GM12878 (cell line): ENCODE results near the gene TMEM52B. TPM values are rescaled to one million over a fixed set of nuclear protein-coding genes. Genes with fewer than 3 reads are reported as not detected.

Experiments used
- ASH2L ChIP-seq: fragments of 300-600, 200-600 bp; sonication (generic); IDR thresholded peaks from 2 replicates; pipeline ENCODE4 v1.6.1; 2017; ENCODE audit warnings: low read depth, mild to moderate bottlenecking, borderline replicate concordance
- CEBPB ChIP-seq, 2 experiments: fragments of 150-350 bp in 1 of 2; IDR thresholded peaks; 2 replicates each; pipeline ENCODE4 v1.6.1; 2012 to 2014; ENCODE audit warnings: low read depth in 2 of 2, low read length in 2 of 2, borderline replicate concordance in 1 of 2, inconsistent platforms in 1 of 2
- CHD2 ChIP-seq: IDR thresholded peaks from 2 replicates; pipeline ENCODE4 v1.6.1; 2011; ENCODE audit warnings: low read depth, low read length, improper control_type of control experiment, borderline replicate concordance
- CHD4 ChIP-seq: fragments of 200-600 bp; sonication (generic); IDR thresholded peaks from 2 replicates; pipeline ENCODE4 v1.6.1; 2016; ENCODE audit warnings: mild to moderate bottlenecking
- EGR1 ChIP-seq, 2 experiments: IDR thresholded peaks; 1 replicate in 1 of 2; 2 replicates in 1 of 2; pipeline ENCODE4 v1.6.1; 2011 to 2012; ENCODE audit warnings: low read depth in 2 of 2, low read length in 2 of 2, borderline replicate concordance in 1 of 2, mild to moderate bottlenecking in 1 of 2, moderate library complexity in 1 of 2
- GATAD2B ChIP-seq: fragments of 450-650 bp; conservative IDR thresholded peaks from 2 replicates; pipeline ENCODE4 v1.6.1; 2017; ENCODE audit warnings: low read depth, mild to moderate bottlenecking, moderate library complexity
- IRF5 ChIP-seq: fragments of 450-650 bp; IDR thresholded peaks from 2 replicates; pipeline ENCODE4 v1.6.1; 2017; ENCODE audit warnings: borderline replicate concordance
- KDM1A ChIP-seq: fragments of 200-600 bp; sonication (generic); IDR thresholded peaks from 2 replicates; pipeline ENCODE4 v1.6.1; 2016; ENCODE audit warnings: borderline replicate concordance
- LARP7 ChIP-seq: fragments of 450-650 bp; IDR thresholded peaks from 2 replicates; pipeline ENCODE4 v1.6.1; 2017; ENCODE audit warnings: mild to moderate bottlenecking
- MLLT1 ChIP-seq: fragments of 450-650 bp; IDR thresholded peaks from 2 replicates; pipeline ENCODE4 v1.6.1; 2016; ENCODE audit warnings: mild to moderate bottlenecking
- PAX5 ChIP-seq: IDR thresholded peaks from 2 replicates; pipeline ENCODE4 v1.6.1; 2011; ENCODE audit warnings: low read depth, low read length, borderline replicate concordance
- PKNOX1 ChIP-seq: fragments of 450-650 bp; IDR thresholded peaks from 2 replicates; pipeline ENCODE4 v1.6.1; 2016; ENCODE audit warnings: mild to moderate bottlenecking
- POU2F2 ChIP-seq: IDR thresholded peaks from 3 replicates; pipeline ENCODE4 v1.6.1; 2011; ENCODE audit warnings: low read depth, mild to moderate bottlenecking, low read length, borderline replicate concordance
- RAD51 ChIP-seq: fragments of 450-650 bp; IDR thresholded peaks from 2 replicates; pipeline ENCODE4 v1.6.1; 2016; ENCODE audit warnings: moderate library complexity, mild to moderate bottlenecking, inconsistent platforms
- SP1 ChIP-seq: IDR thresholded peaks from one replicate; pipeline ENCODE4 v1.6.1; 2011; ENCODE audit warnings: low read depth, low read length
- SREBF2 ChIP-seq: IDR thresholded peaks from 2 replicates; pipeline ENCODE4 v1.6.1; 2012; ENCODE audit warnings: mild to moderate bottlenecking, low read length
- SUZ12 ChIP-seq: fragments of 200-600 bp; sonication (generic); IDR thresholded peaks from one replicate; pipeline ENCODE4 v1.6.1; 2018; ENCODE audit warnings: antibody characterized with exemption, mild to moderate bottlenecking; ENCODE audit not compliant: unreplicated experiment
- YBX1 ChIP-seq: fragments of 450-650 bp; IDR thresholded peaks from 2 replicates; pipeline ENCODE4 v1.6.1; 2016; ENCODE audit warnings: antibody characterized with exemption
- ZBED1 ChIP-seq: IDR thresholded peaks from 2 replicates; pipeline ENCODE4 v1.6.1; 2016; ENCODE audit warnings: borderline replicate concordance
- ZNF274 ChIP-seq: IDR thresholded peaks from one replicate; pipeline ENCODE4 v1.8.0; 2011; ENCODE audit not compliant: insufficient read length, insufficient read depth
- ZNF384 ChIP-seq: IDR thresholded peaks from 2 replicates; pipeline ENCODE4 v1.6.1; 2012; ENCODE audit warnings: low read depth, mild to moderate bottlenecking, low read length, improper control_type of control experiment, borderline replicate concordance
- polyA plus RNA-seq, 11 experiments: library from polyadenylated mRNA; depleted of rRNA in 4 of 11; unstranded in 6 of 11; stranded (reverse) in 5 of 11; fragments of >200 nt; fragmentation: Nextera tagmentation in 4 of 11; fragmentation: Illumina TruSeq in 1 of 11; extraction: Ambion mirVana in 4 of 11; extraction: Trizol in 1 of 11; gene quantifications; 1 replicate in 1 of 11; 2 replicates in 10 of 11; pipeline versions ENCODE4 v1.2.1 to v1.2.3, GENCODE V29; 2011 to 2016; ENCODE audit warnings: inconsistent platforms in 2 of 11, missing spikeins in 2 of 11, low read depth in 1 of 11
- total RNA-seq, 4 experiments: library from RNA; depleted of rRNA in 3 of 4; stranded (reverse); fragments of >200 nt in 3 of 4; fragmentation: Illumina TruSeq in 1 of 4; extraction: Trizol in 1 of 4; gene quantifications; 2 replicates each; pipeline versions ENCODE4 v1.2.1 to v1.2.3, GENCODE V29; 2013 to 2021
- TF ChIP-seq, protein P1 (sequence below): fragments of 450-650 bp; IDR thresholded peaks from 2 replicates; pipeline ENCODE4 v1.6.1; 2017; ENCODE audit warnings: antibody characterized with exemption, mild to moderate bottlenecking, moderate library complexity
- TF ChIP-seq, protein P2 (sequence below): IDR thresholded peaks from 2 replicates; pipeline ENCODE4 v1.6.1; 2012; ENCODE audit warnings: low read depth, low read length, improper control_type of control experiment

Gene TMEM52B
- total and polyA plus RNA-seq, 10 of the 15 experiments (the other 5 are each of a cell fraction or from before 2014, with no cell fraction given) = not detected

DNA sequence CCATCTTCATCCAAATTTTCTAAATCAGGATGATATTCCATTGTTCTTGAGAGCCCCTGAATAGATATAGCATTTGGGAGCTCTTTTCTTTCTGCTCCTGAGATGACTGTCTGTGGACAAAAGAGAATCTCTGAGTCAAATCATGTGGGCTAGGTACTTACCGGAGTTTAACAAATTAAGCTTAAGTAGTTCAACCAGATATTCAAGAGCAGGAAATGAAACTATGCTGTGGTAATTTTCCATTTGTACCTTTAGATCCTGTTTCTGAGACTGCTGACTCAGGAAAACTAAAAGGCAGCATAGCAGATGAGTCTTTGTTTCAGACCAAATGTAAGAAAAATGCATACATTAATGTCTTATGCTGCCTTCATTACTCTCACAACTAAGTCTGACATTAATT is 48.8 kb upstream of the TMEM52B start, which contains the start of gene CLEC7A (continued):
- TF ChIP-seq EGR1 (IDR thresholded peaks at IDR 0.05; ENCODE audit: borderline replicate concordance in 1 of 2, low read depth in 2 of 2, low read length in 2 of 2) = no peak
- no peak for TF ChIP-seq YBX1
- TF ChIP-seq CHD4 = no peak
- TF ChIP-seq, protein P1, sequence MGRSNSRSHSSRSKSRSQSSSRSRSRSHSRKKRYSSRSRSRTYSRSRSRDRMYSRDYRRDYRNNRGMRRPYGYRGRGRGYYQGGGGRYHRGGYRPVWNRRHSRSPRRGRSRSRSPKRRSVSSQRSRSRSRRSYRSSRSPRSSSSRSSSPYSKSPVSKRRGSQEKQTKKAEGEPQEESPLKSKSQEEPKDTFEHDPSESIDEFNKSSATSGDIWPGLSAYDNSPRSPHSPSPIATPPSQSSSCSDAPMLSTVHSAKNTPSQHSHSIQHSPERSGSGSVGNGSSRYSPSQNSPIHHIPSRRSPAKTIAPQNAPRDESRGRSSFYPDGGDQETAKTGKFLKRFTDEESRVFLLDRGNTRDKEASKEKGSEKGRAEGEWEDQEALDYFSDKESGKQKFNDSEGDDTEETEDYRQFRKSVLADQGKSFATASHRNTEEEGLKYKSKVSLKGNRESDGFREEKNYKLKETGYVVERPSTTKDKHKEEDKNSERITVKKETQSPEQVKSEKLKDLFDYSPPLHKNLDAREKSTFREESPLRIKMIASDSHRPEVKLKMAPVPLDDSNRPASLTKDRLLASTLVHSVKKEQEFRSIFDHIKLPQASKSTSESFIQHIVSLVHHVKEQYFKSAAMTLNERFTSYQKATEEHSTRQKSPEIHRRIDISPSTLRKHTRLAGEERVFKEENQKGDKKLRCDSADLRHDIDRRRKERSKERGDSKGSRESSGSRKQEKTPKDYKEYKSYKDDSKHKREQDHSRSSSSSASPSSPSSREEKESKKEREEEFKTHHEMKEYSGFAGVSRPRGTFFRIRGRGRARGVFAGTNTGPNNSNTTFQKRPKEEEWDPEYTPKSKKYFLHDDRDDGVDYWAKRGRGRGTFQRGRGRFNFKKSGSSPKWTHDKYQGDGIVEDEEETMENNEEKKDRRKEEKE = no peak
- no peak for TF ChIP-seq SUZ12
- TF ChIP-seq IRF5 = no peak
- TF ChIP-seq SREBF2 = no peak
- TF ChIP-seq ZBED1 = no peak; the same call in 1 of the 2 replicates
- TF ChIP-seq KDM1A = no peak
- no peak for TF ChIP-seq ZNF384
- no peak for TF ChIP-seq ASH2L
- TF ChIP-seq RAD51 = no peak
- peak; percentile 81; the same call in 2 of the 3 replicates for TF ChIP-seq POU2F2
- TF ChIP-seq GATAD2B = 0 out of 2 replicates have a peak, but pooled peaks have one; percentile 54
- no peak for TF ChIP-seq LARP7
- TF ChIP-seq ZNF274 = no peak
- TF ChIP-seq, protein P2, sequence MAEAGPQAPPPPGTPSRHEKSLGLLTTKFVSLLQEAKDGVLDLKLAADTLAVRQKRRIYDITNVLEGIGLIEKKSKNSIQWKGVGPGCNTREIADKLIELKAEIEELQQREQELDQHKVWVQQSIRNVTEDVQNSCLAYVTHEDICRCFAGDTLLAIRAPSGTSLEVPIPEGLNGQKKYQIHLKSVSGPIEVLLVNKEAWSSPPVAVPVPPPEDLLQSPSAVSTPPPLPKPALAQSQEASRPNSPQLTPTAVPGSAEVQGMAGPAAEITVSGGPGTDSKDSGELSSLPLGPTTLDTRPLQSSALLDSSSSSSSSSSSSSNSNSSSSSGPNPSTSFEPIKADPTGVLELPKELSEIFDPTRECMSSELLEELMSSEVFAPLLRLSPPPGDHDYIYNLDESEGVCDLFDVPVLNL = no peak
- no peak for TF ChIP-seq SP1
- no peak for TF ChIP-seq PKNOX1
- TF ChIP-seq CHD2 = no peak
- peak; percentile 68; the same call in 1 of the 2 replicates for TF ChIP-seq PAX5
- no peak for TF ChIP-seq CEBPB (IDR thresholded peaks at IDR 0.05; ENCODE audit: borderline replicate concordance in 1 of 2, low read depth in 2 of 2, low read length in 2 of 2)
- TF ChIP-seq MLLT1 = no peak
